Neural cell (in vitro differentiated cells): ENCODE measurements around the gene MKX. TPM values are rescaled to one million over a fixed set of nuclear protein-coding genes. Genes with fewer than 3 reads are reported as not detected.

ENCODE experiments used
- H2AFZ ChIP-seq: fragments of 200-600, 300-800 bp; sonication (generic), shearing (Covaris generic); 2 replicates; pipeline ENCODE4 v1.6.0; 2014; ENCODE audit warnings: low read depth, mild to moderate bottlenecking, antibody characterized with exemption, low read length, moderate library complexity
- H3F3A ChIP-seq: fragments of 200-600 bp; shearing (Covaris generic); 2 replicates; pipeline ENCODE4 v1.6.1; 2016; ENCODE audit warnings: mild to moderate bottlenecking, moderate library complexity, mixed read lengths, antibody characterized with exemption, low read length; ENCODE audit not compliant: insufficient read depth, poor library complexity, severe bottlenecking
- H3K27ac ChIP-seq: fragments of 200-600, 300-800 bp; sonication (generic), shearing (Covaris generic); 2 replicates; pipeline ENCODE4 v1.5.1; 2014; ENCODE audit warnings: mild to moderate bottlenecking, low read length, moderate library complexity
- H3K27me3 ChIP-seq: fragments of 300-800, 200-600 bp; sonication (generic), shearing (Covaris generic); 2 replicates; pipeline ENCODE4 v1.6.0; 2014; ENCODE audit warnings: mild to moderate bottlenecking, low read depth, low read length, moderate library complexity; ENCODE audit not compliant: insufficient read depth
- H3K36me3 ChIP-seq: fragments of 300-800, 200-600 bp; sonication (generic), shearing (Covaris generic); 2 replicates; pipeline ENCODE4 v1.5.1; 2014; ENCODE audit warnings: mild to moderate bottlenecking, antibody characterized with exemption, low read length, moderate library complexity; ENCODE audit not compliant: insufficient read depth
- H3K4me2 ChIP-seq: fragments of 300-800, 200-600 bp; sonication (generic), shearing (Covaris generic); 2 replicates; pipeline ENCODE4 v1.6.0; 2014; ENCODE audit warnings: mild to moderate bottlenecking, low read length
- H3K4me3 ChIP-seq: fragments of 300-800, 200-600 bp; sonication (generic), shearing (Covaris generic); 2 replicates; pipeline ENCODE4 v1.5.1; 2014; ENCODE audit warnings: mild to moderate bottlenecking, low read length, moderate library complexity
- H3K79me2 ChIP-seq: fragments of 200-600 bp; shearing (Covaris generic); replicated peaks from 2 replicates; pipeline ENCODE4 v1.6.0; 2014; ENCODE audit warnings: mild to moderate bottlenecking, low read length, moderate library complexity; ENCODE audit not compliant: insufficient read depth
- H3K9ac ChIP-seq: fragments of 300-800, 200-600 bp; sonication (generic), shearing (Covaris generic); 2 replicates; pipeline ENCODE4 v1.6.1; 2016; ENCODE audit warnings: mild to moderate bottlenecking, low read length, mixed read lengths
- H3K9me2 ChIP-seq: fragments of 200-600 bp; shearing (Covaris generic); 2 replicates; pipeline ENCODE4 v1.6.1; 2016; ENCODE audit warnings: mild to moderate bottlenecking, low read length, mixed read lengths; ENCODE audit not compliant: insufficient read depth
- H3K9me3 ChIP-seq: fragments of 200-600, 300-800 bp; sonication (generic), shearing (Covaris generic); 2 replicates; pipeline ENCODE4 v1.6.1; 2016; ENCODE audit warnings: mild to moderate bottlenecking, mixed run types, low read length, moderate library complexity, mixed read lengths
- H4K20me1 ChIP-seq: fragments of 200-600 bp; shearing (Covaris generic); 2 replicates; pipeline ENCODE4 v1.6.1; 2016; ENCODE audit warnings: mild to moderate bottlenecking, mixed run types; ENCODE audit not compliant: insufficient read depth
- CTCF ChIP-seq: fragments of 450-650 bp; IDR thresholded peaks from 2 replicates; pipeline ENCODE4 v1.5.1; 2014; ENCODE audit warnings: antibody characterized with exemption, mild to moderate bottlenecking, moderate library complexity; ENCODE audit not compliant: poor library complexity, severe bottlenecking
- EP300 ChIP-seq: fragments of 450-650 bp; conservative IDR thresholded peaks from 2 replicates; pipeline ENCODE4 v1.6.1; 2014; ENCODE audit warnings: antibody characterized with exemption, mild to moderate bottlenecking, moderate library complexity; ENCODE audit not compliant: poor library complexity, severe bottlenecking
- EZH2 ChIP-seq: fragments of 200-600, 300-800 bp; shearing (Covaris generic), sonication (generic); IDR thresholded peaks from 2 replicates; pipeline ENCODE4 v1.6.1; 2014; ENCODE audit warnings: antibody characterized with exemption, low read length, borderline replicate concordance, mild to moderate bottlenecking; ENCODE audit not compliant: insufficient read depth, poor library complexity, severe bottlenecking
- MXI1 ChIP-seq: fragments of 450-650 bp; conservative IDR thresholded peaks from 2 replicates; pipeline ENCODE4 v1.6.1; 2014; ENCODE audit warnings: antibody characterized with exemption, mild to moderate bottlenecking; ENCODE audit not compliant: poor library complexity, severe bottlenecking
- POLR2AphosphoS5 ChIP-seq: IDR thresholded peaks from 2 replicates; pipeline ENCODE4 v1.6.1; 2012
- RAD21 ChIP-seq: fragments of 450-650 bp; conservative IDR thresholded peaks from 2 replicates; pipeline ENCODE4 v1.6.1; 2014; ENCODE audit warnings: antibody characterized with exemption, mild to moderate bottlenecking, moderate library complexity
- SMC3 ChIP-seq: fragments of 450-650 bp; conservative IDR thresholded peaks from 2 replicates; pipeline ENCODE4 v1.6.1; 2014; ENCODE audit warnings: antibody characterized with exemption, mild to moderate bottlenecking, moderate library complexity; ENCODE audit not compliant: poor library complexity
- TAF1 ChIP-seq: IDR thresholded peaks from 2 replicates; pipeline ENCODE4 v1.6.1; 2012; ENCODE audit warnings: low read depth
- polyA plus RNA-seq: library from polyadenylated mRNA; depleted of rRNA; stranded (reverse); fragments of >200 nt; gene quantifications from 2 replicates; pipeline ENCODE4 v1.2.3, GENCODE V29; 2014
- TF ChIP-seq, protein P1 (sequence below): IDR thresholded peaks from 2 replicates; pipeline ENCODE4 v1.6.1; 2012; ENCODE audit warnings: borderline replicate concordance

Gene MKX
- polyA plus RNA-seq, 1 donor from 2014 or later: not detected

- Histone ChIP-seq H3K36me3 (no peaks in the 10 kb centered on the region), H3K79me2 (no peaks in the 10 kb centered on the region), H3K27ac (no peak overlapping the region), H3K4me2 (no peak overlapping the region), H4K20me1 (no peaks in the 10 kb centered on the region), H3K9ac (no peak overlapping the region), H2AFZ (no peak overlapping the region), H3F3A (no peaks in the 10 kb centered on the region), H3K9me2 (no peaks in the 10 kb centered on the region), H3K9me3 (no peaks in the 10 kb centered on the region), H3K27me3 (peaks cover 28% of the 10 kb centered on the region), H3K4me3 (no peak overlapping the region)
- TF ChIP-seq EP300 (no peak), SMC3 (no peak), RAD21 (no peak), MXI1 (no peak)
- TF ChIP-seq, protein P1, sequence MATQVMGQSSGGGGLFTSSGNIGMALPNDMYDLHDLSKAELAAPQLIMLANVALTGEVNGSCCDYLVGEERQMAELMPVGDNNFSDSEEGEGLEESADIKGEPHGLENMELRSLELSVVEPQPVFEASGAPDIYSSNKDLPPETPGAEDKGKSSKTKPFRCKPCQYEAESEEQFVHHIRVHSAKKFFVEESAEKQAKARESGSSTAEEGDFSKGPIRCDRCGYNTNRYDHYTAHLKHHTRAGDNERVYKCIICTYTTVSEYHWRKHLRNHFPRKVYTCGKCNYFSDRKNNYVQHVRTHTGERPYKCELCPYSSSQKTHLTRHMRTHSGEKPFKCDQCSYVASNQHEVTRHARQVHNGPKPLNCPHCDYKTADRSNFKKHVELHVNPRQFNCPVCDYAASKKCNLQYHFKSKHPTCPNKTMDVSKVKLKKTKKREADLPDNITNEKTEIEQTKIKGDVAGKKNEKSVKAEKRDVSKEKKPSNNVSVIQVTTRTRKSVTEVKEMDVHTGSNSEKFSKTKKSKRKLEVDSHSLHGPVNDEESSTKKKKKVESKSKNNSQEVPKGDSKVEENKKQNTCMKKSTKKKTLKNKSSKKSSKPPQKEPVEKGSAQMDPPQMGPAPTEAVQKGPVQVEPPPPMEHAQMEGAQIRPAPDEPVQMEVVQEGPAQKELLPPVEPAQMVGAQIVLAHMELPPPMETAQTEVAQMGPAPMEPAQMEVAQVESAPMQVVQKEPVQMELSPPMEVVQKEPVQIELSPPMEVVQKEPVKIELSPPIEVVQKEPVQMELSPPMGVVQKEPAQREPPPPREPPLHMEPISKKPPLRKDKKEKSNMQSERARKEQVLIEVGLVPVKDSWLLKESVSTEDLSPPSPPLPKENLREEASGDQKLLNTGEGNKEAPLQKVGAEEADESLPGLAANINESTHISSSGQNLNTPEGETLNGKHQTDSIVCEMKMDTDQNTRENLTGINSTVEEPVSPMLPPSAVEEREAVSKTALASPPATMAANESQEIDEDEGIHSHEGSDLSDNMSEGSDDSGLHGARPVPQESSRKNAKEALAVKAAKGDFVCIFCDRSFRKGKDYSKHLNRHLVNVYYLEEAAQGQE: no peak
These were observed 7.1 kb upstream of the MKX start for GRCh38 chr10:27752673-27753237.

DNA sequence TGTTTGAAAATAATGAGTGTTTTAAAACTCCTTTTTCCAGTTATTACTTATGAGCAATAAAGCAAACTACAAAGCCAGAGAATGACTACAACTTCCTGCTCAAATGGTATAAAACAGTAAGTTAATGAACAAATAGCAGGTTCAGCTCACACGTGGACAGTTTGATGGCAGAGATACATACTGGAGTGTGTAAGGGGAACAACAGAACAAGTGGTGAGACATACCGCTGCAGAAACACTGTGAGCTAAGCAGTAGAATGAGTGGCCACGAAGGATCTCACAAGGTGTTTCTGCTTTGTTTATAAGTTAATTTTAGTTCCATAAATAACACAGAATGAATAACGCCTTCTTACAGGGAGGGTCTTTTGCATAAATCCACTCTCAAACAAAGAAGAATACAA lies 3.0 kb upstream of the MKX start:
- Histone ChIP-seq H3K9me2 (no peaks in the 10 kb centered on the region), H3K9me3 (no peaks in the 10 kb centered on the region), H3K27ac (no peak overlapping the region), H3K79me2 (no peaks in the 10 kb centered on the region), H3K4me3 (no peak overlapping the region), H4K20me1 (no peaks in the 10 kb centered on the region), H3F3A (no peaks in the 10 kb centered on the region), H2AFZ (no peak overlapping the region), H3K9ac (no peak overlapping the region), H3K4me2 (no peak overlapping the region), H3K27me3 (peaks cover 69% of the 10 kb centered on the region), H3K36me3 (no peaks in the 10 kb centered on the region)
- TF ChIP-seq MXI1 (no peak), RAD21 (no peak), POLR2AphosphoS5 (no peak), SMC3 (no peak), EP300 (no peak), TAF1 (no peak), EZH2 (no peak), CTCF (no peak)
- TF ChIP-seq, protein P1: no peak
